K562 (cell line): ENCODE measurements around the gene UBA52. TPM values are rescaled to one million over a fixed set of nuclear protein-coding genes. Genes with fewer than 3 reads are reported as not detected.

Source experiments
- ATF1 ChIP-seq, 2 experiments: fragments of 450-650 bp in 1 of 2; IDR thresholded peaks; 2 replicates each; pipeline ENCODE4 v1.6.1; 2016; ENCODE audit warnings: missing compliant biosample characterization in 1 of 2, missing genetic modification characterization in 1 of 2
- CBFA2T3 ChIP-seq: fragments of 450-650 bp; IDR thresholded peaks from 2 replicates; pipeline ENCODE4 v1.6.1; 2017
- CBX1 ChIP-seq: sonication (generic); IDR thresholded peaks from 2 replicates; pipeline ENCODE4 v1.6.1; 2016; ENCODE audit warnings: antibody characterized with exemption, low read depth, mild to moderate bottlenecking
- EGR1 ChIP-seq: fragments of 450-650 bp; conservative IDR thresholded peaks from 2 replicates; pipeline ENCODE4 v1.6.1; 2017; ENCODE audit warnings: mild to moderate bottlenecking
- GATAD2B ChIP-seq: fragments of 450-650 bp; IDR thresholded peaks from 2 replicates; pipeline ENCODE4 v1.6.1; 2017; ENCODE audit warnings: mild to moderate bottlenecking, borderline replicate concordance
- GTF2F1 ChIP-seq: IDR thresholded peaks from 2 replicates; pipeline ENCODE4 v1.6.1; 2011; ENCODE audit warnings: low read depth, low read length, improper control_type of control experiment
- KDM2B ChIP-seq: fragments of 250-450 bp; sonication (Bioruptor Pico); IDR thresholded peaks from 2 replicates; pipeline ENCODE4 v1.8.0; 2021; ENCODE audit warnings: mild to moderate bottlenecking, moderate library complexity
- KLF13 ChIP-seq: fragments of 450-650 bp; IDR thresholded peaks from 2 replicates; pipeline ENCODE4 v1.6.1; 2016; ENCODE audit warnings: missing genetic modification characterization, low read depth, mild to moderate bottlenecking, missing compliant biosample characterization, moderate library complexity, borderline replicate concordance
- MED1 ChIP-seq: sonication (generic); formaldehyde crosslinking; IDR thresholded peaks from 2 replicates; pipeline ENCODE4 v1.8.1; 2023; ENCODE audit warnings: missing genetic modification reagents, borderline replicate concordance
- MTA3 ChIP-seq: fragments of 450-650 bp; formaldehyde crosslinking; IDR thresholded peaks from 2 replicates; pipeline ENCODE4 v1.6.1; 2017; ENCODE audit warnings: mild to moderate bottlenecking, borderline replicate concordance
- MYC ChIP-seq, 2 experiments: fragments of 250-450 bp in 1 of 2; sonication (Bioruptor Pico) in 1 of 2; IDR thresholded peaks; 2 replicates each; pipeline versions ENCODE4 v1.5.1 to v1.6.1; 2012 to 2021; ENCODE audit warnings: low read depth in 2 of 2, borderline replicate concordance in 1 of 2, improper control_type of control experiment in 1 of 2, low read length in 1 of 2, mild to moderate bottlenecking in 1 of 2, moderate library complexity in 1 of 2
- NCOA1 ChIP-seq: fragments of 450-650 bp; IDR thresholded peaks from 2 replicates; pipeline ENCODE4 v1.6.1; 2016; ENCODE audit warnings: low read depth
- PYGO2 ChIP-seq: fragments of 450-650 bp; IDR thresholded peaks from 2 replicates; pipeline ENCODE4 v1.6.1; 2016; ENCODE audit warnings: mild to moderate bottlenecking, missing genetic modification characterization, moderate library complexity, missing compliant biosample characterization
- SMC3 ChIP-seq: conservative IDR thresholded peaks from 2 replicates; pipeline ENCODE4 v1.6.1; 2011; ENCODE audit warnings: low read depth, low read length, improper control_type of control experiment; ENCODE audit not compliant: insufficient read depth
- ZFX ChIP-seq: sonication (generic); formaldehyde crosslinking; IDR thresholded peaks from 2 replicates; pipeline ENCODE4 v1.8.0; 2022; ENCODE audit warnings: mild to moderate bottlenecking, missing genetic modification reagents, moderate library complexity
- ZNF239 ChIP-seq: fragments of 250-450 bp; sonication (Bioruptor Pico); IDR thresholded peaks from 2 replicates; pipeline ENCODE4 v1.4.0; 2020; ENCODE audit warnings: mild to moderate bottlenecking
- ZNF436 ChIP-seq: fragments of 250-450, 450-650 bp; sonication (Bioruptor Pico); formaldehyde crosslinking; IDR thresholded peaks from 2 replicates; pipeline ENCODE4 v1.7.0; 2020; ENCODE audit warnings: mild to moderate bottlenecking
- polyA plus RNA-seq, 8 experiments: library from polyadenylated mRNA; depleted of rRNA in 4 of 8; stranded (reverse) in 5 of 8; unstranded in 3 of 8; fragments of >200 nt; fragmentation: Nextera tagmentation in 2 of 8; fragmentation: Illumina TruSeq in 1 of 8; extraction: Ambion mirVana in 2 of 8; extraction: Trizol in 1 of 8; gene quantifications; 2 replicates each; pipeline versions ENCODE4 v1.2.1 to v1.2.3, GENCODE V29; 2011 to 2014; ENCODE audit warnings: inconsistent platforms in 1 of 8, missing spikeins in 1 of 8
- total RNA-seq, 7 experiments: library from RNA; depleted of rRNA in 6 of 7; stranded (reverse); fragments of >200 nt in 6 of 7; fragmentation: Illumina TruSeq in 2 of 7; extraction: Trizol in 2 of 7; gene quantifications; 2 replicates each; pipeline versions ENCODE4 v1.2.1 to v1.2.3, GENCODE V29; 2011 to 2021; ENCODE audit warnings: low replicate concordance in 1 of 7
- TF ChIP-seq, protein P1 (sequence below): IDR thresholded peaks from 2 replicates; pipeline ENCODE4 v1.6.1; 2012; ENCODE audit warnings: low read depth, low read length, improper control_type of control experiment, borderline replicate concordance
- TF ChIP-seq, protein P2 (sequence below): fragments of 450-650 bp; IDR thresholded peaks from 2 replicates; pipeline ENCODE4 v1.6.1; 2017; ENCODE audit warnings: antibody characterized with exemption, mild to moderate bottlenecking
- TF ChIP-seq, protein P3 (sequence below): fragments of 450-650 bp; formaldehyde crosslinking; IDR thresholded peaks from 2 replicates; pipeline ENCODE4 v1.4.0; 2020; ENCODE audit warnings: mild to moderate bottlenecking, moderate library complexity

UBA52 gene
- total and polyA plus RNA-seq, 9 of the 15 experiments (the other 6 are each of a cell fraction or from before 2014, with no cell fraction given): 1,110 to 2,751 (median 1,733) TPM

DNA sequence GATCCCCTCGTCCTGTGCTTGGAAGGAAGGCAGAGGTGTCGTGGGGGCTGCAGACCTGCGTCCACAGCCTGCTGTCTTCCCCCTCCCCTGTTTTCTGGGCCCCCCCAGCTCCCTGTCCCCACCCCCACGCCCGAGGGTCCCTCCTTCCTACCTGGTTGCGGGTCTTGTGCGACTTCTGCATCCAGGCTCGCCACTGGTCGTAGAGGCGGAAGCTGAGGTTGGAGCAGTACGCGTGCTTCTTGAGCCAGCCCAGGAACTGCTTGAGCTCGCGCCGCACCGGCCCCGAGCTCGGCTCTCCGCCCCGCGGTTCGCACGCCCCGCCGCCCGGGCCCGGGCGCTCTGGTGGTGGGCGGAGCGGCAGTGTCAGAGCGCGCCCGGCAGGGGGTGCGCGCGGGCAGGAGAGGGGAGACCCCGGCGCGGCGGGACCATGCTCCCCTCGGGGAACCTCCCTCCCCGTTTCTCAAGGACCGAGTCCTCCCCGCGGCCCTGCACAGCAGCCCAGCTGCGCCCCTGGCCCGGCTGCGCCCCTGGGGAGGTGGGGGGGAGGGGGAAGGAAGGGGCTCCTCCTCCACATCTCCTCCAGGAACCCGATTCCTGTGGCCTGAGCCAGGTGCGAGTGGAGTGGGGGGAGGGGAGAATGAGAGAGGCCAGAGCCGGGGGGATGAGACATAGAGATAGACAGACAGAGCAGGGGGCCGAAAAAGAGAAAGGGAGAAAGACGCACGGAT is 22.6 kb downstream of the UBA52 start (continued):
- TF ChIP-seq MTA3: peak; percentile 47
- TF ChIP-seq GATAD2B: no peak; the same call in 1 of the 2 replicates
- peak; percentile 19; the same call in 1 of the 2 replicates for TF ChIP-seq CBFA2T3
- peak; percentile 91 for TF ChIP-seq KLF13 (tag)
- TF ChIP-seq EGR1: peak; percentile 55
- no peak for TF ChIP-seq ATF1 (CRISPR knock-in tag; IDR thresholded peaks at IDR 0.05)
- 0 out of 2 replicates have a peak, but pooled peaks have one; percentile 25 for TF ChIP-seq ATF1 (tag; IDR thresholded peaks at IDR 0.05)
- TF ChIP-seq, protein P1, sequence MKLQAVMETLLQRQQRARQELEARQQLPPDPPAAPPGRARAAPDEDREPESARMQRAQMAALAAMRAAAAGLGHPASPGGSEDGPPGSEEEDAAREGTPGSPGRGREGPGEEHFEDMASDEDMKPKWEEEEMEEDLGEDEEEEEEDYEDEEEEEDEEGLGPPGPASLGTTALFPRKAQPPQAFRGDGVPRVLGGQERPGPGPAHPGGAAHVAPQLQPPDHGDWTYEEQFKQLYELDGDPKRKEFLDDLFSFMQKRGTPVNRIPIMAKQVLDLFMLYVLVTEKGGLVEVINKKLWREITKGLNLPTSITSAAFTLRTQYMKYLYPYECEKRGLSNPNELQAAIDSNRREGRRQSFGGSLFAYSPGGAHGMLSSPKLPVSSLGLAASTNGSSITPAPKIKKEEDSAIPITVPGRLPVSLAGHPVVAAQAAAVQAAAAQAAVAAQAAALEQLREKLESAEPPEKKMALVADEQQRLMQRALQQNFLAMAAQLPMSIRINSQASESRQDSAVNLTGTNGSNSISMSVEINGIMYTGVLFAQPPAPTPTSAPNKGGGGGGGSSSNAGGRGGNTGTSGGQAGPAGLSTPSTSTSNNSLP: no peak
- peak; percentile 33 for TF ChIP-seq ZFX (CRISPR knock-in tag)
- peak; percentile 60; the same call in 1 of the 2 replicates for TF ChIP-seq CBX1
- no peak for TF ChIP-seq ZNF436
- no peak for TF ChIP-seq MED1 (CRISPR knock-in tag)
- peak; percentile 53; the same call in 1 of the 2 replicates for TF ChIP-seq MYC (IDR thresholded peaks at IDR 0.05; ENCODE audit: low read depth, low read length)
- TF ChIP-seq MYC (CRISPR knock-in tag; IDR thresholded peaks at IDR 0.05; ENCODE audit: borderline replicate concordance, low read depth): no peak
- TF ChIP-seq, protein P2, sequence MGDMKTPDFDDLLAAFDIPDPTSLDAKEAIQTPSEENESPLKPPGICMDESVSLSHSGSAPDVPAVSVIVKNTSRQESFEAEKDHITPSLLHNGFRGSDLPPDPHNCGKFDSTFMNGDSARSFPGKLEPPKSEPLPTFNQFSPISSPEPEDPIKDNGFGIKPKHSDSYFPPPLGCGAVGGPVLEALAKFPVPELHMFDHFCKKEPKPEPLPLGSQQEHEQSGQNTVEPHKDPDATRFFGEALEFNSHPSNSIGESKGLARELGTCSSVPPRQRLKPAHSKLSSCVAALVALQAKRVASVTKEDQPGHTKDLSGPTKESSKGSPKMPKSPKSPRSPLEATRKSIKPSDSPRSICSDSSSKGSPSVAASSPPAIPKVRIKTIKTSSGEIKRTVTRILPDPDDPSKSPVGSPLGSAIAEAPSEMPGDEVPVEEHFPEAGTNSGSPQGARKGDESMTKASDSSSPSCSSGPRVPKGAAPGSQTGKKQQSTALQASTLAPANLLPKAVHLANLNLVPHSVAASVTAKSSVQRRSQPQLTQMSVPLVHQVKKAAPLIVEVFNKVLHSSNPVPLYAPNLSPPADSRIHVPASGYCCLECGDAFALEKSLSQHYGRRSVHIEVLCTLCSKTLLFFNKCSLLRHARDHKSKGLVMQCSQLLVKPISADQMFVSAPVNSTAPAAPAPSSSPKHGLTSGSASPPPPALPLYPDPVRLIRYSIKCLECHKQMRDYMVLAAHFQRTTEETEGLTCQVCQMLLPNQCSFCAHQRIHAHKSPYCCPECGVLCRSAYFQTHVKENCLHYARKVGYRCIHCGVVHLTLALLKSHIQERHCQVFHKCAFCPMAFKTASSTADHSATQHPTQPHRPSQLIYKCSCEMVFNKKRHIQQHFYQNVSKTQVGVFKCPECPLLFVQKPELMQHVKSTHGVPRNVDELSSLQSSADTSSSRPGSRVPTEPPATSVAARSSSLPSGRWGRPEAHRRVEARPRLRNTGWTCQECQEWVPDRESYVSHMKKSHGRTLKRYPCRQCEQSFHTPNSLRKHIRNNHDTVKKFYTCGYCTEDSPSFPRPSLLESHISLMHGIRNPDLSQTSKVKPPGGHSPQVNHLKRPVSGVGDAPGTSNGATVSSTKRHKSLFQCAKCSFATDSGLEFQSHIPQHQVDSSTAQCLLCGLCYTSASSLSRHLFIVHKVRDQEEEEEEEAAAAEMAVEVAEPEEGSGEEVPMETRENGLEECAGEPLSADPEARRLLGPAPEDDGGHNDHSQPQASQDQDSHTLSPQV: 0 out of 2 replicates have a peak, but pooled peaks have one; percentile 25
- 0 out of 2 replicates have a peak, but pooled peaks have one; percentile 24 for TF ChIP-seq NCOA1
- TF ChIP-seq, protein P3, sequence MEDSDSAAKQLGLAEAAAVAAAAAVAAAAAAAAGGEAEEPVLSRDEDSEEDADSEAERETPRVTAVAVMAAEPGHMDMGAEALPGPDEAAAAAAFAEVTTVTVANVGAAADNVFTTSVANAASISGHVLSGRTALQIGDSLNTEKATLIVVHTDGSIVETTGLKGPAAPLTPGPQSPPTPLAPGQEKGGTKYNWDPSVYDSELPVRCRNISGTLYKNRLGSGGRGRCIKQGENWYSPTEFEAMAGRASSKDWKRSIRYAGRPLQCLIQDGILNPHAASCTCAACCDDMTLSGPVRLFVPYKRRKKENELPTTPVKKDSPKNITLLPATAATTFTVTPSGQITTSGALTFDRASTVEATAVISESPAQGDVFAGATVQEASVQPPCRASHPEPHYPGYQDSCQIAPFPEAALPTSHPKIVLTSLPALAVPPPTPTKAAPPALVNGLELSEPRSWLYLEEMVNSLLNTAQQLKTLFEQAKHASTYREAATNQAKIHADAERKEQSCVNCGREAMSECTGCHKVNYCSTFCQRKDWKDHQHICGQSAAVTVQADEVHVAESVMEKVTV (CRISPR knock-in tag): 0 out of 2 replicates have a peak, but pooled peaks have one; percentile 11
- no peak for TF ChIP-seq GTF2F1
- TF ChIP-seq ZNF239 (CRISPR knock-in tag): no peak
- peak; percentile 36; the same call in 1 of the 2 replicates for TF ChIP-seq SMC3
- peak; percentile 31; the same call in 1 of the 2 replicates for TF ChIP-seq KDM2B (CRISPR knock-in tag)
- no peak for TF ChIP-seq PYGO2
